Activated T-helper 9 cell treated with anti-CD3 and anti-CD28 coated beads, Interleukin-2, amount 50 U/mL, for 16 hours (primary cell): ENCODE data around the gene BCL7B.
"Not testable (repeated sequence)": the region's sequence is repeated elsewhere in the genome, so short reads cannot be mapped to it uniquely, and the experiment has no call there.

Experiments used
- DNase-seq: peaks from one replicate; pipeline ENCODE4 v3.0.0-alpha.2; 2020; ENCODE audit warnings: low read depth

The BCL7B gene

DNA sequence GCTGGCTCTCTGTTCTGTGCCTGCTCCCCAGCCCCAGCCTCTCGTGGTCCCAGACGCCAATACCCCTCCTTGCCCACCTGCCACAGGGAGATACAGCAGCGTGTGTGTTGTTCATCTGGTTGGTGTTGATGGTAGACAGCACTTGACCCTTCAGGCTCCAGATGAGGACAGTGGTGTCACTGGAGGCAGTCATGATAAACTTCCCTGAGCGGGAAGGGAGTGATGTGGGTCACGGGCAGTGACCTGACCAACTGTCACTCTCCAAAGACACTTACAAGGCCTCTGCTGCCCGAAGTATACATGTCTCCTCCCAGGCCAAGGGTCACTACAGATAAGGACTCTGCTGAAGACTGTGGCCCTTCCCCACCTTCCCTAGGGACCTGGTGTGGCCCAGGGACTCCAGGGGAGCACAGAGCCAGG is 15.3 kb upstream of the BCL7B start:
- DNase-seq, result no peak

DNA sequence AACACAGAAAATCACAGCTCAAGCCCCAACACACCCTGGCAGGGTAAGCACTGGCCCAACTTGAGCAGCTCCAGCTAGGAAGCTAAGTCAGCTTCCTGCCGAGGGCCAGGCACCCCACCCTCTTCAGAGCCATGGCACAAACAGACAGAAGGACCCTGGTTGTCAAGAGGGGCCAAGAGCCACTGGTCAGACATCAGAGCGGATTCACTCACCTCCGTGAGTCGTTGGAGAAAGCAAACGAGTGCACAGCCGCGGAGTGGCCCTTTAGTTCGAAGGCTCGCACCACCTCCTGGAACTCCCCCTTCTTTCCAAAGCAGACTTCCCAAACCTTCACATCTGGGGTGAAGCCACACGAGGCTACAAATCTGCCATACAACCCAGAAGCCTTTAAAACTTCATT is 13.5 kb upstream of the BCL7B start:
- DNase-seq, result no peak

DNA sequence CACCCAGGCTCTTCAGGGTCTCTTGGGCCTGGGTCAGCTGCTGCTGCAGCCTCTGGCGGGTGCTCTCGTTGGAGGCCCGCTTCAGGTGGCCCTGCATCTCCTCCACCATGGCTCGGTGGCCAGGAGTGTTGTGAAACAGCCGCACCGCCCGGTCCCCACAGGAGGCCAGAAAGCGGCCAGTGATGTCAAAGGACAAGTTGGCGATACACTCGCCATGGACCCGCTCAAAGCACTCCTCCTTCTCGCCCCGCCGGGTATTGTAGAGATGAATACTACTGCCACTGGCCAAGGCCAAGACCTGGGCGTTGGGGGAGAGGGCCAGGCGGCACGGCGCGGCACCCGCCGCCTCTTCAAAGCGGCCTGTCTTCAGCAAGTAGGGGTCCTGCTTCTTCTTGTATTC is 13.0 kb upstream of the BCL7B start:
- DNase-seq, result no peak

DNA sequence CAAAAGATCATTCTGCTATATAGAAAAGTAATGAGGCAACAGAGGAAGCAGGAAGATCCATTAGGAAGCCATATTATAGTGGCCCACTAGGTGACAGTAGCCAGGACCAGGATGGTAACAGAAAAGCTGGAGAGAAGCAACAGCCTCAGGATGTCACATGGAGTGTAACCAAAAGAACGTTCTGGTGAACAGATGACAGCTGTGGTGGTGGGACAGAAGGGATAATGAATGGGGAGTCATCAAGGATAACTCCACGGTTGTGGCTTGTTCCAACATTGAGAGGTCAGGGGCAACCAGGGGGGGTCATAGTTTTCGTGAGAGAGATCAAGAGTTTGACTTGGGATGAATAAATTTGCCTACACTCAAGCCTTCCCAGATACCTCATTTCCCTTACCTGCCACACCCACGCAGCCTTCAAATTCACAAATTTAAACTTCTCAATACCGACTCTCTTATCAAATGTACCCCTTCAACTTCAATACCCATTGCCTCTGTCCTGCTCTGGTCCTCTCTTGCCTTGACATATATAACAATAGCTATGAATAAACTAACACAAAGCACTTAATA is 11.6 kb upstream of the BCL7B start:
- no peak for DNase-seq

DNA sequence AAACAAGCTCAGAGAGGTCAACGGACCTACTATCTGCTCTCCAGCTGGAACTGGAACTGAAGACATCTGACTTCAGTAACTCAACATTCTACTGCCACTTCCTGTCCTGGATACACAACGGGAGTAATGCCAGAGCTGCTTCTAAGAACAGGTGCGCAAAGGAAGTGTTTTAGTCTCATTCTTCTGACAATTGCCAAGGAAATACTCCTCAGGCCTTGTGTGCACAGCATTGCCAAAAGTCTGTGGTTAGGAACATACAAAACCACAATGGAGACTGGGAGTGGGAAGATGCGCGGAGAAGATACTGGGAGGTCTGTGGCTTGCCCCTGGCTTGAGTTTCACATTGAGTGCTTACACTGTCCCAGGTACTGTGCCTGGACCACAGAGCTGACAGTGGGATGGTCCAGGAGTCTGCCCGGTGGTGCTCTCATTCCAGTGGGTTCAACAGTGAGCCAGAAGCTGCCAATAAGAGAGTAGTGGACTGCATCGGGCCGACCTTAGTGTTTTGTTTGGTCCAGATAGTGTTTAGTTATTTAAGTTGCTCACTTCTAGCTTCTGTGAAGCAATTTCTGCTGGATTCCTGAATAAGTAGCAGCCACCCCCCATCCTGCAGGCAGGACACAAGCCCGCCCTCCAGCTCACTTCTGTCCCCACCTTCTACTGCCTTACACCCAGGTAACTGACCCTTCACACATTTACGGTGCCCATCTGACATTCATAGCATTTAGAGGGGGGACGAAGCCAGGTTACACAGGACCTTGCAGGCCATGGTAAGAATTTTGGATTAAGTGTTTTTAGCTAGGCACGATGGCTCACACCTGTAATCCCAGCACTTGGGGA is 10.6 kb upstream of the BCL7B start:
- no peak for DNase-seq

DNA sequence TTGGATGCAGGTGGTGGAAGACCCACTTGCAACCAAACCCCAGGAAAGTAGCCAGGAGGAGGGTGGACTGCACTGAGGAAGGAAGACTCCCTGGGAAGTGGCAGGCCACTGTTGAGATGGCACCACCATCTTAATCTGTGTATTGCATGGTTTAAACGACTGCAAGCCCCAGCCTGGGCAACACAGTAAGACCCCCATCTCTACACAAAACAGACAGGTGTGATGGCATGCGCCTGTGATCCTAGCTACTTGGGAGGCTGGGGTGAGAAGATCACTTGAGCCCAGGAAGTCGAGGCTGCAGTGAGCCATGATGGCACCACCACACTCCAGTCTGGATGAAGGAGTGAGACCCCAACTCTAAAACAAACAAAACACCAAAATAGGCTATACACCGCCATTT is 9.7 kb upstream of the BCL7B start:
- DNase-seq, result no peak

DNA sequence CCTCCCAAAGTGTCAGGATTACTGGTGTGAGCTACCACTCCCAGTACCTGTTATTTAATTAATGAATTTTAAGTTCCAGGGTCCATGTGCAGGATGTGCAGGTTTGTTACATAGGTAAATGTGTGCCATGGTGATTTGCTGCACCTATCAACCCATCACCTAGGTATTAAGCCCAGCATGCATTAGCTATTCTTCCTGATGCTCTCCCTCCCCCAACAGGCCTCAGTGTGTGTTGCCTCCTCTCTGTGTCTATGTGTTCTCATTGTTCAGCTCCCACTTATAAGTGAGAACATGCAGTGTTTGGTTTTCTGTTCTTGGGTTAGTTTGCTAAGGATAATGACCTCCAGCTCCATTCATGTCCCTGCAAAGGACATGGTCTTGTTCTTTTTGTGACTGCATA is 8.9 kb upstream of the BCL7B start:
- not testable (repeated sequence) for DNase-seq

DNA sequence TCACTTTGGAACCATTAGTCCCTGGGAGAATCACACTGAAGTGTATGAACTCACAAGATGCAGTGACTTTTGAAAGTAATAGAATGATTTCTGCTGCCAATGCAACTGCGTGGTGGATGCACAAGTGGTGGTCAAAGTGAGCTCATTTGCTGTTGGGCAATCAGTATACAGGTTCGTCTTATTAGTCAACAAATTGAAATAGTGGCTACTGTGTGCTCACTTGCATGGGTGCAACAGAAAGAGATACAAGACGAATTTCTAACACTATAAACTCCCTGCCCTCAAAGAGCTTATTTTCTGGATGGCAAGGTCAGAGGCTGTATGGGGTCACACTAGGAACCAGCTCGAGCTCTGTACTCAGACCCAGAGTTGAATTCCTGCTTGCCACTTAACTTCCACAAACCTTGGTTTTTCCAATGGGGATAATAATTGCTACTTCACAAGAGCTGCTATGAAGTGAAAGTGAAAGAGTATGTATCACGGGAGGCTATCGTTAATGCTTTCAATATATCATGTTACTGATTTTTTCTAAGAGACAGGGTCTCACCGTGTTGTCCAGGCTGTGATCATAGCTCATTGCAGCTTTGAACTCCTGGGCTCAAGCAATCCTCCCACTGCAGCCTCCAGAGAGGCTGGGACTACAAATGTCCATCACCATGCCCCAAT is 8.3 kb upstream of the BCL7B start:
- DNase-seq, result no peak

DNA sequence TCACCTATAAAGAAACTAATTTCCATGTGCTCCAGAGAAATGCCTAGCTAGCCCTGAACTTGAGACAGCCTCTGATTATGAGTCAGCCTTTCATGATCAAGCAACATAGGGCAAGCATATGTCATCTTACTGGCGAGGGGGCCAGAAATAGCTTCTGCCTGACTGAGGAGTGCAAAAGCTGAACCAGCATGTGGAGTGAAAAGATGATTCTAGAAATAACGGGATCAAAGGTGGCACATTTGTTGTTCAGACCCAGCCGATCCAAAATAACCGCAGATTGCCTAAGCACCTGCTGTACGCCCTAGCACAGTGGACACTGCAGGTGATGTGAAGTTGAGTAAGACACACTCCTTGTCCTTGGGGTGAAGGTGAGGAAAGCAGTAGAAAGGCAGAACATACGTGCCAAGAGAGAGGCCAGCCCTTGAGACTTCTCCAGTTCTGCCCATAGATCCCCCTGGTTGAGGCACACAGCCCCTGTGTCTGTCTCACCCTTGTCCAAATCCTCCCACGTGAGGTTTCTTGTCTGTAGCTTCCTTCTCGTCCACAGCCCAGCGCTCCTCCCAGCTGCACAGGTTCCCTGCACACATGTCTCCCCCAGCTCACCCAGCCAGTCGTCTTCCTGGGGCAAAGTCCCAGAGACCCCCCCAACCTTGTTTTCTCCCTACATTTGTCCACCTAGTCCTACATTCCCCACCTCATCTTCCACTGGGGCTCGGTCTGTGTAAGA is 2.8 kb upstream of the BCL7B start:
- no peak for DNase-seq

DNA sequence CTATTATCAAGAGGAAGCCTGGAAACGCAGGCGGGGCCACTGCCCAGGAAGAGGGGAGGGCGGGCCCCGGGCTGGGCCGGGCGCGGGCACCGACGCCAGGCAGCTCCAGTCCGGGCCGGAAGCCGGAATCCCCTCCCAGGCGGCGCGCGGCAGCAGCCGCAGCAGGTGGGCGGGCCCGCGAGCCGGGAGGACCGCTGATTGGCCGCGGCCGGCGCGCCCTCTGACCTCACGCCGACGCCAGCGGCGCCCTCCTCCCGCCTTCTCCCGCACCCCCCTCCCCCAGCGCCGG is 438 bp downstream of the BCL7B start:
- peak; percentile 87 for DNase-seq

DNA sequence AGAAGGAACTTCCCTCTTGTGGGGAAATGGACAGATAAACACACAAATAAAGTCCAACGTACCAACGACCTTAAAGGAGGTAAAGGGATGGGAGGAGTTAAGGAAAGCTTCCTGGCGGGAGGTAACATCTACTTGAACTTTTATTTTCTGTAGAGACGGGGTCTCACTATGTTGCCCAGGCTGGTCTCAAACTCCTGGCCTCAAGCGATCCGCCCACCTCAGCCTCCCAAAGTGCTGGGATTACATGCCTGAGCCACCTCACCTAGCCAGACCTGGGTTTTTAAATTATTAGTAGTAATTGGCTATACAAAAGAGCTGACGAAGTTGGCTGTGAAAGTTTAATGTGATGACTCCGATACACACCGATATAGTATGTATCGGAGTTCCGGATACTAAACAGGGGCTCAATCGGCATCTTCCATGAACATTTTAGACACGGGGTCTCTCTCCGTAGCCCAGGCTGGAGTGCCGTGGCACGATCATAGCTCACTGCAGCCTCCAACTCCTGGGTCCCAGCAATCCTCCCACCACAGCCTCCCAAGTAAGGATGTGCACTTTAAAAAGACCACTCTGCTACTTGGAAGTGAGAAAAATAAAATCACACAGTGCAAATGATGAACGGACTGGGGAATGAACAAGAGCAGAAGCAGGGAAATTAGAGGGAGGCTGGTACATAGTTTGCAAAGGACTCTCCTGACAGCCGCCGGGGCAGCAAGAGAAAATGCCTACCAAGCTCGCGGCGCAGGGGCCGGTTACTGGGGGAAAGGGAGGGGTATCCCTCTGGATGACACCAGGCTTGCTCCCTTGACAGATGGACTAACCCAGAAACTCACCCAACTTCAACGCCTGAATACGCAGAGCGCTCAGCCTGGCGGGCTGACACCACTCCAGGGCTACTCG is 1.0 kb downstream of the BCL7B start:
- no peak for DNase-seq

DNA sequence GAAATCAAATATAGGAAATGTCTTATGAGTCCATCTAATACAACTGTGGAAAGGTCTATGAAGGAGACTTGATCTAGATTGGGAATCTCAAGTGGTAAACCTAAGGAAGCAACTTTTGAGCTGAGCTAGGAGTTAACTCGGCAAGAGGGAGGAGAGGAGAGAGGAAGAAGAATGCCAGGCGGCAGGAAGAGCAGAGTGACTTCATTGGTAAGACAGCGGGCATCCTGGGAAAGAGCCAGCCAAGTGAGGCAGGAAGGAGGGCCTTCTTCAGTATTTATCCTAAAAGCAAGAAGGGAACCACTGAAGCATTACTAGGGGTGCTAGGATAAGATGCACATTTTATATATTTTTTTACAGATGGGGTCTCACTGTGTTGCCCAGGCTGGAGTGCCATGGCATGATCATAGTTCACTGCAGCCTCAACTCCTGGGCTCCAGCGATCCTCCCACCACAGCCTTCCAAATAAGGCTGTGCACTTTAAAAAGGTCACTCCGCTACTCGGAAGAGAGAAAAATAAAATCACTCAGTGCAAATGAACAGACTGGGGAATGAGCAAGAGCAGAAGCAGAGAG is 2.0 kb downstream of the BCL7B start:
- no peak for DNase-seq

DNA sequence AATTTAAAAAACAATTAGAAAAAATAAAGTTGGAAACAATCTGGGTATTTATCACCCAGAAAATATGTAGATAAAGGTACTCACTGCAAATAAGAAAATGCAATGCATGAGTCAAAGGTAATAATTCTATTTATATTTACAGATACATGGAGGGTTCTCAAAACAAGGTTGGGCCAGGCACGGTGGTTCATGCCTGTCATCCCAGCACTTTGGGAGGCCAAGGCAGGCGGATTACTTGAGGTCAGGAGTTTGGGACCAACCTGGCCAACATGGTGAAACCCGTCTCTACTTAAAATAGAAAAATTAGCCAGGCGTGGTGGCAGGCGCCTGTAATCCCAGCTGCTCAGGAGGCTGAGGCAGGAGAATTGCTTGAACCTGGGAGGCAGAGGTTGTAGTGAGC is 7.4 kb downstream of the BCL7B start:
- not testable (repeated sequence) for DNase-seq

DNA sequence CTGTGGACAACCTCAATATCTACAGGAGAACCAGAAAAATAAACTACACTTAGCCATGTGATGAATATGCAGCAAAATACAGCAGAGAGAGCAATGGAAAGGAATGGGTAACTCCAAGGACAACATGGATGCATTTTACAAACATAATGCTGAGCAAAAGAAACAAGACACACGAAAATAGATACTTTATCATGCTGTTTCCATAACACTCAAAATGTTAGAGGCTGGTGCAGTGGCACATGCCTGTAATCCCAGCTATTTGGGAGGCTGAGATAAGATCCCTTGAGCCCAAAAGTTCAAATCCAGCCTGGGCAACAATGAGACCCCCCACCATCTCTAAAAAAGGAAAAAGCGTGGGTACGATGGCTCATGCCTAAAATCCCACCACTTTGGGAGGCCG is 8.3 kb downstream of the BCL7B start:
- no peak for DNase-seq

DNA sequence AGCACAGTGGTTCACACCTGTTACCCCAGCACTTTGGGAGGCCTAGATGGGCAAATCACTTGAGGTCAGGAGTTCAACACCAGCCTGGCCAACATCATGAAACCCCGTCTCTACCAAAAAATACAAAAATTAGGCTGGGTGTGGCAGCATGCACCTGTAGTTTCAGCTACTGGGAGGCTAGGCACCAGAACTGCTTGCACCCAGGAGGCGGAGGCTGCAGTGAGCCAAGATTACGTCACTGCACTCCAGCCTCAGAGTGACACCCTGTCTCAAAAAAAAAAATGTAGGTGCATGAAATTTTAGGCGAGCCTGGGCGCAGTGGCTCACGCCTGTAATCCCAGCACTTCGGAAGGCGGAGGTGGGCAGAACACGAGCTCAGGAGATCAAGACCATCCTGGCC is 9.6 kb downstream of the BCL7B start:
- DNase-seq, result no peak

DNA sequence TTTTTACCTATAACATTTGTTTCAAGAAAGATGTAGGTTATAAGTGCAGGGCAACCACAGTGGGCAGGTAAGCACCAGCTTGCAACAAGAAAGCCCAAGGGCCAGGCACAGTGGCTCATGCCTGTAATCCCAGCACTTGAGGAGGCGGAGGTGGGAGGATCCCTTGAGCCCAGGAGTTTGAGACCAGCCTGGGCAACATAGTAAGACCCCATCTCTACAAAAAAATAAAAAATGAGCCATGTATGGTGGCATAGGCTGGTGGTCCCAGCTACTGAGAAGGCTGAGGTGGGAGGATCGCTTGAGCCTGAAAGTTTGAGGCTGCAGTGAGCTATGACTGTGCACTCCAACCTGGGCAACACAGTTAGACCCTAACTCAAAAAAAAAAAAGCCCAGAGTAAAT is 12.8 kb downstream of the BCL7B start:
- no peak for DNase-seq

DNA sequence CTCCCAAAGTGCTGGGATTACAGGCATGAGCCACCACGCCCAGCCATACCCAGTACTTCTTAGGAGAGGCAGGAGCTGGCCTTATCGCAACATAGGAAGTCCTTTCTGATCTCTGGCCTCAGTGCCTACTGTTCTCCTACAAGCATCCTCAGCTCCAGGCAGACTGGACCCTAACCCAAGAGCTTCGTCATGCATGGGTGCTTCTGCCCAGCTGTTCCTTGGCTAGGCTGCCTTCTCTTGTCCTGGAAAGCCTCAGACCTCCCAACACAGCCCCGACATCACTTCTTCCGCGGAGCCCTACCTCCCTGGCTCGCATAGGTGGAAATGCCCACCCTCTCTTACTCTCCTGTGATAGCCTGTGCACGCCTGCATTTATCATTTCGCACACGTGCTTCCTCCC is 15.8 kb downstream of the BCL7B start:
- no peak for DNase-seq

DNA sequence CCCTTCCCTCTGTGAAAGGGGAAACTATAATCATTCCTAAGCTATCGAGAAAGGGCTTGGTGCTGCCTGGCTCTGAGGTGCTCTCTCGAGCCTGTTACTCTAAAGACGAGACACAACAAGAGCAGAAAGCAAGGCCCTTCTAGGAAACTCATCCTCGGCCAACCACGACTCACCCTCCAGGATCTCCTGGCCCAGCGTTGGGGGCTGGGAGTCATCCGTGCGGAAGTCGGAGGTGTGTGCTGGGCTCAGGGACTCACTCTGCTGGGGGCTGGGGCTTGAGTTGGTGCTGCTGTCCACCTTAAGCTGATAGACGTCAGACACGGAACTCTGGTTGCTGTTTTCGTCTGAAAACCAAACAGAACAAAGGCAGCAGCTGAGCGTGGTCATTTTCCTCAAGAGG is 17.8 kb downstream of the BCL7B start:
- DNase-seq, result no peak

DNA sequence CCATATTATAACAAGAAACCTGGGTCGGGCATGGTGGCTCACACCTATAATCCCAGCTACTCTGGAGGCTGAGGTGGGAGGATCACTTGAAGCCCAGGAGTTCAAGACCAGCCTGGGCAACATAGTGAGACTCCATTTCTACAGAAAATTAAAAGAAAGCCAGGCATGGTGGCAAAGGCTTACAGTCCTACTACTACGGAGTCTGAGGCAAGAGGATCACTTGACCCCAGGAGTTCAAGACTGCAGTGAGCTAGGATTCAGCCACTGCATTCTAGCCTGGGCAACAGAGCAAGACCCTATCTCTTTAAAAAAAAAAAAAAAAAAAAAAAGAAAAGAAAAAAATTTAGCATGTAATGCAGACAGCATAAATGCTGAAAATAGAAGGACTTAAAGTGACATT is 19.0 kb downstream of the BCL7B start:
- not testable (repeated sequence) for DNase-seq

DNA sequence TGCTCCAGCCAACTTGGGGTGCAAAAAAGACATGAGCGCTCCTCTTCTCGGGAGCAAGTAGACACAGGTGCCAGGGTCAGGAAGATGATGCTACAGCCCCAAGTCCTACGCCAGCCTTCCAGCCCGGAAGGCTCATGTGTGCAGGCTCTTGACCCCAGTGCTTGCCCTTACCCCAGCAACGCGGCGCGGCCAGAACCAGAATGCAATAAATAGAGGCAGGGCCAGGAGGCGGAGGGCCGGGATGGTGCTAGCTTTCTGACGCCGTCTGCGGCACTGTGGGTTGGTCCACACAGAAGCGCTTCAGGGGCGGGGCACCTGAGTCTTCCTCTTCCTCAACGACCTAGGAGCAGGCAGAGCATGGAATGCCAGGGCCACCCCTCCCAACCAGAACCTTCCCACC is 20.4 kb downstream of the BCL7B start:
- DNase-seq, result no peak

DNA sequence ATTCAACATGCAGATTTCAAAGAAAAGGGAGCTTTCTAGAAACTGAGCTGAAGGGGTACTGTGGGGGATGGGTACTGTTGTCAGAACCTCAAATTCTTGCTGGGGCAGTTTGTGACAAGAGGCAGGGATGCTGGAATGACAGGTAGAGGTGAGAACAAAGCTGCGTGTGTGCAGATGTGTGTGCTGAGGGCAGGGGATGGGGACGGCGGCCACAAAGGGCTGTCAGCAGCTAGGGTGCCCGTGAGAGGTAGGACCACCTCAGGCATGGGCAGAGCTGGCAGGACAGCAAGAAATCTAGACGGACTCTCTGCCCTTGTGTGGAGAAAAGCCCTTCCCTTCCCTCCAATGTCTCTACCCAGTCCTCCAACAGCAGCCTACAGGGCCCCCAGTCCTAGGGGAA is 21.0 kb downstream of the BCL7B start:
- DNase-seq, result no peak

DNA sequence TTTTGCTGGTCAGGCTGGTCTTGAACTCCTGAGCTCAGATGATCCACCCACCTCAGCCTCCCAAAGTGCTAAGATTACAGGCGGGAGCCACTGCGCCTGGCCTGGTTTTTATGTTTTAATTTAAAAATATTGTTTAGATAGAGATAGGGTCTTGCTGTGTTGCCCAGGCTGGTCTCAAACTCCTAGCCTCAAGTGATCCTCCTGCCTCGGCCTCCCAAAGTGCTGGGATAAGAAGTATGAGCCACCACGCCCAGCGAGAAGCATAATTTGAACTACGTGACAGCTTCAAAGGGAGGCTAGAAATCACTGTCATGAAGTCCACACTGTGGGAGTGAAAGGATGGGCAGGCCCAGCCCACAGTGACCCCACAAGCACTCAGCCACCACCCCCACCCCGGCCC is 21.6 kb downstream of the BCL7B start:
- DNase-seq, result not testable (repeated sequence)
